Panc1 (cell line): ENCODE data around the gene SLC10A7. TPM values are rescaled to one million over a fixed set of nuclear protein-coding genes. Genes with fewer than 3 reads are reported as not detected.

Experiments
- ATAC-seq: fragments of 200-7000 bp; cut with Tn5 transposase; 2 replicates; pipeline ENCODE4 v1.9.1; 2020; ENCODE audit warnings: mild to moderate bottlenecking, moderate library complexity
- BruUV-seq: library from RNA; stranded (reverse); fragments of 400-500 nt; replicated peaks from 2 replicates; lab custom pipeline; 2021; lab: Mats Ljungman, UMichigan
- CTCF ChIA-PET: fragments of 300-600 bp; sonication (Branson Sonifier 250); formaldehyde crosslinking; loops from one replicate; lab custom pipeline; 2022; ENCODE audit warnings: antibody characterized with exemption; lab: Charles Lee
- POLR2A ChIA-PET: fragments of 300-600 bp; sonication (Branson Sonifier 250); formaldehyde crosslinking; loops from one replicate; lab custom pipeline; 2022; ENCODE audit warnings: antibody characterized with exemption; lab: Charles Lee
- DNase-seq: peaks from one replicate; pipeline ENCODE4 v3.0.0-alpha.2; 2010; ENCODE audit warnings: low read depth, low spot score
- H3K27ac ChIP-seq: 2 replicates; pipeline ENCODE4 v1.5.1; 2011; ENCODE audit warnings: mild to moderate bottlenecking, low read length, inconsistent platforms
- H3K27me3 ChIP-seq: fragments of 200-500 bp; sonication (Bioruptor generic); 2 replicates; pipeline ENCODE4 v1.6.0; 2014; ENCODE audit warnings: low read length, inconsistent platforms; ENCODE audit not compliant: control insufficient read depth, insufficient read depth
- H3K36me3 ChIP-seq: fragments of 200-500 bp; sonication (Bioruptor generic); 2 replicates; pipeline ENCODE4 v1.5.1; 2014; ENCODE audit warnings: inconsistent platforms, mild to moderate bottlenecking, low read length, moderate library complexity; ENCODE audit not compliant: control insufficient read depth, insufficient read depth
- H3K4me1 ChIP-seq: 2 replicates; pipeline ENCODE4 v1.5.1; 2011; ENCODE audit warnings: inconsistent platforms, mild to moderate bottlenecking, low read length, moderate library complexity; ENCODE audit not compliant: control insufficient read depth, insufficient read depth
- H3K4me3 ChIP-seq, 2 experiments: 2 replicates each; pipeline ENCODE4 v1.5.1; 2011 to 2012; ENCODE audit warnings: low read depth in 2 of 2, low read length in 2 of 2, mild to moderate bottlenecking in 2 of 2, inconsistent platforms in 1 of 2, moderate library complexity in 1 of 2
- H3K9me3 ChIP-seq: fragments of 200-500 bp; sonication (Bioruptor generic); 2 replicates; pipeline ENCODE4 v1.5.1; 2014; ENCODE audit warnings: low read depth, mild to moderate bottlenecking, inconsistent platforms, low read length, moderate library complexity; ENCODE audit not compliant: control insufficient read depth, insufficient read depth
- CTCF ChIP-seq: fragments of 450-650 bp; IDR thresholded peaks from 2 replicates; pipeline ENCODE4 v1.5.1; 2017; ENCODE audit warnings: mild to moderate bottlenecking
- POLR2AphosphoS5 ChIP-seq: IDR thresholded peaks from 2 replicates; pipeline ENCODE4 v1.6.1; 2012; ENCODE audit warnings: mild to moderate bottlenecking, low read depth, low read length, moderate library complexity
- REST ChIP-seq, 2 experiments: IDR thresholded peaks; 2 replicates each; pipeline ENCODE4 v1.6.1; 2011 to 2012; ENCODE audit warnings: low read depth in 2 of 2, control low read depth in 1 of 2, low read length in 1 of 2, mild to moderate bottlenecking in 1 of 2, moderate library complexity in 1 of 2; ENCODE audit not compliant: insufficient read depth in 1 of 2
- SIN3A ChIP-seq: IDR thresholded peaks from 2 replicates; pipeline ENCODE4 v1.6.1; 2012; ENCODE audit warnings: low read depth, mild to moderate bottlenecking, low read length, moderate library complexity, borderline replicate concordance; ENCODE audit not compliant: insufficient read depth
- TCF7L2 ChIP-seq: IDR thresholded peaks from 2 replicates; pipeline ENCODE4 v1.6.1; 2011; ENCODE audit warnings: mild to moderate bottlenecking, low read depth, low read length, inconsistent platforms
- in situ Hi-C: cut with HindIII; loops from 2 replicates; pipeline ENCODE4 v1.10.0; 2016; ENCODE audit warnings: low sequenced_read_pairs, low pct_unique_long_range_greater_than_20kb
- intact Hi-C: fragments of 100-400 bp; cut with micrococcal nuclease; formaldehyde crosslinking; loops from one replicate; pipeline ENCODE4 v1.10.0; 2022; ENCODE audit not compliant: unreplicated experiment
- total RNA-seq: library from RNA; stranded (reverse); gene quantifications from one replicate; pipeline ENCODE4 v1.2.1, GENCODE V29; 2021; ENCODE audit not compliant: unreplicated experiment

Gene SLC10A7
- total RNA-seq, 1 experiment from 2014 or later: 1.5 TPM

GRCh38 chr4:146534178-146534577 lies 12.4 kb upstream of the SLC10A7 start:
- intact Hi-C loops (no loop called here), in situ Hi-C loops (no loop called here)
- Histone ChIP-seq H3K27ac (no peak overlapping the region), H3K4me1 (no peaks in the 10 kb centered on the region), H3K27me3 (no peaks in the 10 kb centered on the region), H3K9me3 (no peaks in the 10 kb centered on the region), H3K36me3 (no peaks in the 10 kb centered on the region), H3K4me3 (no peak overlapping the region)
- DNase-seq: no peak
- ATAC-seq: no peak
- POLR2A ChIA-PET: interaction anchor here (0.7 kb wide), 1 partner anchor 16 kb away, joined by 4 read pairs; no protein-coding TSS in a partner anchor
- CTCF ChIA-PET: no interaction called here
- BruUV-seq: no TSS peak
- no peak for TF ChIP-seq POLR2AphosphoS5
- no peak for TF ChIP-seq SIN3A
- TF ChIP-seq TCF7L2: no peak
- TF ChIP-seq REST (IDR thresholded peaks at IDR 0.05; ENCODE audit: insufficient read depth in 1 of 2, low read depth in 2 of 2, low read length in 1 of 2): no peak
- no peak for TF ChIP-seq CTCF

- CTCF ChIA-PET: no interaction called here
- no peak for TF ChIP-seq CTCF
- no peak for TF ChIP-seq REST (IDR thresholded peaks at IDR 0.05; ENCODE audit: insufficient read depth in 1 of 2, low read depth in 2 of 2, low read length in 1 of 2)
- no peak for TF ChIP-seq POLR2AphosphoS5
- TF ChIP-seq TCF7L2: no peak
- TF ChIP-seq SIN3A: no peak
- in situ Hi-C loops (no loop called here), intact Hi-C loops (no loop called here)
- H3K9me3 ChIP-seq: no peaks in the 10 kb centered on the region
- no peaks in the 10 kb centered on the region for H3K27me3 ChIP-seq
- BruUV-seq: no TSS peak
- H3K4me3 ChIP-seq: no peak overlapping the region
- H3K36me3 ChIP-seq: peaks cover 5% of the 10 kb centered on the region; the same call in 1 of the 2 replicates
- ATAC-seq: no peak
- POLR2A ChIA-PET: no interaction called here
- no peak for DNase-seq
- no peaks in the 10 kb centered on the region; the same call in 1 of the 2 replicates for H3K4me1 ChIP-seq
- no peak overlapping the region for H3K27ac ChIP-seq
Observed at GRCh38 chr4:146525754-146526153, 4.0 kb upstream of the SLC10A7 start.
